ENCODE measurements around the gene SLC4A4.
"Not testable (repeated sequence)": the region's sequence is repeated elsewhere in the genome, so short reads cannot be mapped to it uniquely, and the experiment has no call there.

The SLC4A4 gene

DNA sequence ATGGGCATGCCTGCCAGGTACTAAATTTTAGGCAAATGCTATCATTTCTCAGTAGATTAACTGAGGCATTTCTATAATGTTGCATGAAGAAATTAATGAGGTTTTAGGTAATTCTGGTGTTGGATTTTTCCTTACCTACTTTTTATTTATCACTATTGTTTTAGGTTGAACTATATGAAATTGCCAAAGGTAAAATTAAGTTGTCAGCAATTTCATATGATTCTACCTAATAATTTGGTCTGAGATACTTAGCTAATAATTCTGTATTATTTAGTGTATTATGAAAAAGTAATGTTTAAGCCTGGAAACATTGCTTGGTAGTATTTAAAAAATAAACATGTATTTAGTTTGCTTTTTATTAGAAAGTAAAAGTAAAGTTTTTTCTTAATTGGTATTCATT is 22.7 kb downstream of the SLC4A4 start:
- no peak for DNase-seq

DNA sequence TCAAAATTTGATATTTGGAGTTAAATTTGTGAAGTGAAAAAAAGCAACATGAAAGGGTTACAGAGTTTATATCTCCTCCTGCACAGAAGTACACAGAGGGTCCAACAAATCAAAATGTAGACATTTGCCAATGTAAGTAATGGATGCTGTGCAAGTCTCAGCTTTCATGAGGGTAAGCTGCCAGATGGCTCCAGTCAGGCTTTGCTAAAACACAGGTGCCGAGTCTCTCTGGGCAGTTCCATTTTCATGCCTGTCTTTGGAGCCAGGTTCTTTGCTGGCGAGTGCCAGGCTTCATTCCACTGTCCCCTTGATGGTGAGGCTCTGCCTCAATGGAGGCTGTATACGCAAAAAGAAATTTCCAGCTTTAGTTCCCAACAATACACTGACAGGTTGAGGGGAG is 27.9 kb downstream of the SLC4A4 start:
- DNase-seq = no peak

DNA sequence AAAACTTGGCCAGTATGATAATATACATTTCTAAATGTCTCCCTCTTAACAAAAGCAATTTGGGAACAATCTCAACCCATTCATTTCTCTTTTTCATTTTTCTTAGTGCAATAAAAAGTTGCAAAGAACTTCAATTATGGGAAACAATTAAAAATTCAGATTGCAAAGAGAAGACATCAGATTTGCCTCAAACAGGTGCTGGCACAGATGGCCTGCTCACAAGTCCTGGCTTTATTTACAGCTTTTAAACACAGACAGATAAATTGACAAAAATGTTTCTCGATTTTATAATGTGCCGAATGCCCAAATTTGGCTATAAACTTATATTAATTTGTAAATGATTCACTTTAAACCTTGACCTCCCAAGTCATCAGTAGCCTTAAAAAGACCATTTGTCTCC is 28.7 kb downstream of the SLC4A4 start:
- DNase-seq = no peak

DNA sequence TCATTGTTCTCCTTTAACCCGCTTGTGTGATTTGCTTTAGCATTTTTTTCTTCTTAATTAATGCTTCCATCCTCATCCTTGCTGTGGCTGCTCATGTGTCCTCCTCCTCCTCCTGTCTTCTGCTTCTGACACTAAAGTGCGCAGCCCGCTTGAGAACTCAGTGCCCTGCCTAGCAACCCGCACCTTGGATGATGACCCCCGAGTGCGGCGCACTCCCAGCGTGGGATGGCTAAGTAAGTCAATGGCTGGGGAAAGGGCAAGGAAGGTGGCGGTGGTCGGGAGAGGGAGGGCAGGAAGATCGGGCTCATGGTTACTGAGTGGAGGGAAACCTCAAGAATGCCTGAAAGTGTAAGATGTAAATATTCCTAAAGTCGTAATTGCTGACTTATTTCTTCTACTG is 30.1 kb downstream of the SLC4A4 start:
- no peak for DNase-seq

DNA sequence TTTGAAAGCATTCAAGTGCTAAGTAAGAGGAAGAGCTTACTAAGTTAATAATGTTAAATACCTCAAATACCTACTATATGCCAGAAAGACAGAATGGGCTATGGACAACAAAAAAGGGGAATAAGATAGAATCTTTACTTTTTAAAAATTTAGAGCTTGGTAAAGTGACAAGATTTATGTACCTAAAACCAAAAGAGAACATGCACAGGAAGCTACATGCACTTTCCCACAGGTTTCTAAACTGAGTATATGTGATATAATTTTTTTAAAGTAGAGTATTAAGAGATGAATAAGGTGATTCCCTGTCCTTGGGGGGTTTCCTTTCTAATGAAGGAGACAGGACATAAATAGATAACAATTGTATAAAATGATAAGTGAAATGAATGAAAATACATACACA is 30.7 kb downstream of the SLC4A4 start:
- no peak for DNase-seq

DNA sequence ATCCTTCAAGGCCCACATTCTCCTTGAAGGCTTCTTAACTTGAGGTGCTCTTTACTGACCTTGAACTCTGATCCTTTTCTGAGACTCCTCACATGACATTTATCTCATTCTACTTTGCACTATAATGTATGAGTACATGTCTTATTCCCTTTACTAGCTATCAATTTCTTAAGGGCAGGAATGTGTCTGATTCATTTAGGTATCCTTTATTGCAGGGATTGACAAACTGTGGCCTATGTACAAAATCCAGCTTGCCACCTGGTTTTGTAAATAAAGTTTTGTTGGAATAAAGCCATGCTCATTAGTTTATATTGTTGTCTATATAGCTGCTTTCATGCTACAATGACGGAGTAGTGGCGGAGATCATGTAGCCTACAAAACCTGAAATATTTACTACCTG is 36.7 kb downstream of the SLC4A4 start:
- DNase-seq = no peak

DNA sequence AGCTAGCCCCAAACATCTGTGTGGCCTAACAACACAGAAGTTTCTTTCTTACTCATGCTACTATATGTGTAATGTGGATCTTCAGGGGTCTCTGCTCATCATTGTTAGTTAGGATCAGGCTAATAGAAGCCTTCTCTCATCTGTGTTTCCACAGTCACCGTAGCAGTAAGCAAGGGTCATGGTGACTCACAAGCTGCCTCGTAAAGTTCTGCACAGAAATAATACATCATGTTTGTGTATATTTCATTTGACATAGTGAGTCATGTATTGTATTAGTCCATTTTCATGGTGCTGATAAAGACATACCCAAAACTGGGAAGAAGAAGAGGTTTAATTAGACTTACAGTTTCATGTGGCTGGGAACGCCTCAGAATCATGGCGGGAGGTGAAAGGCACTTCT is 38.7 kb downstream of the SLC4A4 start:
- no peak for DNase-seq

DNA sequence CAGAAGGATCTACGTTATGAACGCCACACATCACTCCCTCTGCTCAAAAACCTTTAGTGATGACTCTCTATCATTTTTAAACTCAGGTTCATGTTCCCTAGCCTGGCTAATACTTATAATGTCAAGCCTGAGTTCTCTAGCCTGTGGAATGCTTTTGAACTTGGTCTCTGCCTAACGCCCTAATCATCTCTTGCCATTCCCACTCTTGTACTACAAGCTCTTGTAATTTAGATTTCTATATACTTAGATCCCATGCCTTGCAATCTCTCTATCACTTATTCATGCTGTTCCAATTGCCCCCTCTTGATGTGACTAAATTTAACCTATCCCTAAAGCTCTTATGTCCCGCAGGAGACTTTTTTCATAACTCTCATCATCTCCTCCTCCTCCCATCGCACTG is 40.3 kb downstream of the SLC4A4 start:
- DNase-seq = no peak

DNA sequence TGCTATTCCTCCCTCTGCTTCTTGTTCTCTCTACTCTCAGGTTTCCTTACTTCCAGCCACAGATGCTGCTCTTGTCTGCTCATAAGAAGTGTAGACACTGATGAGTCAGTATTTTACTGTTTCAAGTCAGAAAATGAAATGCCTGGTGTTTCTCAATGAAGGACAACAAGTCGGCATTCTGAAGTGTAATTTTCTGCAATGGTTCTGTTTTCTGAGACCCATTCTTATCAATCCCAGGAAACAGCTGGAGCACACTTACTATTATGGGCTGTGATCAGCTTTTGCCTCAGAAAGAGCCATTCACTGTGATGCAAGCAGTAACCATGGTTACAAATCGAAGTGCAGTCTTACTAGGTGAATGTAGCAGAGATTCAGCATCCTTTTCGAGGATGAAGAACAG is 42.0 kb downstream of the SLC4A4 start:
- DNase-seq = no peak

DNA sequence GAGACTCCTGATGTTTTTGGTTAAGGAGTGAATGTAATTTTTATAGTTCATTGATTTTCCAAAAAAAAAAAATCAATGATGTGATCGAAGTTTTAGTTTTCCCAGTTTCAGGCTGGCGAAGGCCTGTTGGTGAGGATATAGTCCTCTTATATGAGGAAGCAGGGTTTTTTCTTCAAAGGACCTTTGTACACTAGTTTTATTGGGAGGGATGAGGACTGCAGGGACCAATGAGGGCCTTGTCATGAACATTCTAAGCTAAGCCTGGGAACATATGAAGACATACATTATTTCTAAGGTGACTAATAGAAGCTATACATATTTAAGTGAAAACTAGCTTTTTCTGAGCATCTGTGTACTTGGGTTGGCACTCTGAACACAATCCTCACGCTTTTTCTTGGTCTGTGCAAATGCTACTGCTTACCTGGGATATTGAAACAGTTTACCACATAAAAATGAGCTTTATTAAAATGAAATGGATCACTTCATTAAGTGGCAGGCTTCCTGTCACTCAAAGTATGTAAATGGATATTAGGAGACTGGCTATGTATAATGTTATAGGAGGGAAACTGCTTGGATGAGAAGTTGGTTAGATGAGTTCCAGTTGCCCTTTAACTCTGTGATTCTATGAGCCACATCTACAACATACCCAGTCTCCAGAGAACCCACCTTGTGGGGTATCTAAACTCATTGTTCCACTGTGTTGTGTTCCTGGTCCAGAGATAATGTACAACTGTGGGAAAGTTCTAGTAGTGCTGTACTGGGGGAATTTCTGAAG is 43.5 kb downstream of the SLC4A4 start:
- no peak for DNase-seq

DNA sequence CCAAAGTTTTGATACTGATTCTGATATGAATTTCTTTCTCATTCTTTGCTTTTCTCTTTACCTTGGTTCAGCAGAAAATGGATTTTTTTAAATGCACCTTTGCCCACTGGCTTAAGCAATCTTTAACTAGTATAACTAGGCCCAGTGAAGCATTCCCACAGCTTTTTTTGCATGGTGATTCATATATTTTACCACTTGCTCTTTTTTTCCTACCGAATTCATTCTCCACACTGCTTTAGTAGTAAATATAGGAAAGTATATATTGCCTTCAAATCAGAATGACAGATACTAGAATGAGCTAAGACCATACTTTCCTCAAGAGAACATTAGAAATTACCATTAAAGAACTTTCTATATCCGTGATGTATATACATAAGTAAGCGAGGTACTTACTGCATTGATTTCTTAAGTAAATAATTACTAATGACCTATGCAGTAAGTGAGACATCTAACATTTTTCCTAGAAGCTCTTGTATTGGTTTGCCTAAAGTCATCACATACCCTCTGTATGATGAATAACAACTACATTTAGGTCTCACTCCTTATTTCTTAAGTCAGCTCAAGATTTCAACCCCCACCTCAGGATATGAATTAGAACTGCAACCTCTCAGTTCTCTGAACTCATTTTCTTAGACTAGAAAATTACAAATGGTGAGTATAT is 44.2 kb downstream of the SLC4A4 start:
- DNase-seq = no peak

DNA sequence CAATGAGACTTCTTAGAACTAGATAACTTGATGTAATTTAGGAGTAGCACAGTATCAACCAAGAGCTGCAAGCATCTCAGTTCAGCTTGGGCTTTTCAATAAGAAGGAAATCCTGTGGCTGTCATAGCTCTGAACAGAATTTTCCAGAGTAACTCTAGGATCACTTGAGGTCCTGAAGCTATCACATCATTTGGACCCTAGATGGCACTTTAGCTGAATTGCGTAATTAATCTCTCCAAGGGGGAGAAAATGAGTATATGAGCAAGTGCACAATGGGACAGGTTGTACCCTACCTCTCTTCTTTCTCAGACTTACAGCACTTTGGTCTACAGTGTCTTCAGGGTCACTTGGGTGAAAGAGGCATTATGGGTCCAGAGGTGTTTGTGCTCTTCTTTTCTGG is 45.2 kb downstream of the SLC4A4 start:
- no peak for DNase-seq

DNA sequence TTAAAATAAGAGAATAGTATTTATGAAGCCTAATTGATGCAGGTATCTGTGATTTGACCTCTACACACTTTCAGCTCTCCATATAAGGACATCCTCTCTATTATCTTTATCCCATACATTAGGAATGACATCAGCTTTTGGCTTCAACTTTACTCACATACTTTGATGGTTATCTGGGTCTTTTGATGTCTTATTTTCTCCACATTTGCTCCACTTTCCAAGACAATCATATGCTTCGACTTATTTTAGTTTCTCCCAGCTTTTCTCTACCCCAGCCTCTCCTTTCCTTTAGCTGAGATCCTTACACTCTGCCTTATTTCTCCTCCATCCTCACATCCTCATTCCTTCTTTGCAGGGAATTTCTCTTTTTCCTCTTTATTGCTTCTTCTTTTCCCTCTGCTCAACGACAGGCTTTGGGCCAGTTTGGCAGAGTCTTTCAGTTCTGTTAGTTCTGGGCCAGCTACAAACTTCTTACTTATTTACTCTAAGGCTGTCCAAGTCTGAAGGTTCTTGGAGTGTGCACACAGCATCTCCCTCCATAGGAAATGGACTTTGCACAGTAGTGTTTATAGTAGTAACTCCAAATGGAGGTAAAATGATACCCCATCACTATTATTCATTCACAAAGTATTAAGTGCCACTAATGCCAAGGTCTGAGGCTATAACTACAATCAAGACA is 50.5 kb downstream of the SLC4A4 start:
- no peak for DNase-seq

DNA sequence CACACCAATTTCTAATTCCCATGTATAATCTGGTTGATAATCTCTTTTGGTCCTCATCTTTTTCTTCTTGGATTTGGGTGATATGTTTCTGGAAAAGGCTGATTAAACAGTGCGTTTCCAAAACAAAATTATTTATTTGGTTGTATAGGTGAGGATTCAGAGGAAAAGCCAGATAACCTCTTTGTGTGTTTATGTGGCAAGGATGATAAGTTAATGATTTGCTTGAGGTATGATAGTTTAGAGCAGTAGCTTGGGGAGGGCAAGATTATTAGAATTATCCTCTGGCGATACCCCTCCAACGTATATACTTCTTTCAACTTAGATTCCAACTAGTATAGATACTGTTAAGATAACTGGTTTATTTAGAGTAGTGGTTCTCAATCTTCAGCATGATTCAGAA is 53.3 kb downstream of the SLC4A4 start:
- no peak for DNase-seq

DNA sequence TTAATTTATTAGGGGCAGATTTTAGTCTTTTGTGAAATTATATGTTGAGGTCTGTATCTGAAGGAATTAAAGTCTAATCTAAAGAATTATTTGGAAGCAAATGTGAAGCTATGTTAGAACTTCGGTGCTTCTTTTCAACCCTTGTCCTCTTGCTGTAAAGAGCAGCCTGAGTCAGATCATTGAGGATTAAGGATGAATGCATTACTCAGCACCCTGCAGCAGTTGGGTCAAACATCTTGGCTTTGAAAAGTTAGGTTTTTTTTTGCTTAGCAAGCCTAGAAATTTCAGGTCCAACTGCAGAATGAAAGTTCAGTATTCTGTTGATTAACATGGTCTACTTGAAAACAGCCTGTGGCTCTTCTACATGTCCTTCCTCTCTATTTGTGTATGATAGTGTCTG is 57.6 kb downstream of the SLC4A4 start:
- DNase-seq = no peak

DNA sequence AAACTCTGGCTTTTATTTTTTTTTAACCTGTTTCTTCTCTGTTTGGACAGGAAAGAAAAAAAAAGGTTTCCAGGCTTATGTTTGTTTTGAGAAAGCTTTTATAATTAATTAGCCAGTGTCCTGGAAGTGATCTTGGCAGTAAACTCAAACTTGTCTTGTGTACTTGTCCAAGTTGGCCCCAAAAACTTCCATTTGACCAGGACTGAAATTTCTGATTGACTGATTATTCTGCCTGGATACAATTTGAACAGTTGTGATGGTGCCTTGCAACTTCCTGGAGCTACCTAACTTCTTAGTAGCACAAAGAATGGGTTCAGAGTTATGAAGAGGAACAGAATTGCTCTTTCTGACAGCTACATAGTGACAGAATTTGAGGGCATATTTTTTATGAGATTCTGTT is 62.0 kb downstream of the SLC4A4 start:
- no peak for DNase-seq

DNA sequence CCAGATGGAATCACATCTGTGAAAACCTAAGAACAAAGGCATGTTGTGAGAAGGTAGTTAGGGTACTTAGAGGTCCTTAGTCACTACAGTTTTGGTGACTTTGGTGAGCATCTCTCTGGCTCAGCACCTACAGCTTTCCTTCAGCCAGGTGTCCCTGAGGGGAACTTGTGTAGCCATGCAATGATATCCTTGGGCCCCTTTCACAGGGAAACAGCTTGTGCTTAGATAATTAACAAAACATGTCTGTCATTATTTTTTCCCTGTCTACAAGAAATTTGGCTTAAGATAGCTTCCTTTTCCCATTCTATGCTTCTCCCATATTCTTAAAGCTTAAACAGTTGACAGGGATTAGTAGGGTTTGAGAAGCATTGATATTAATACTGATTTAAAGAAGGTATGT is 63.8 kb downstream of the SLC4A4 start:
- DNase-seq = no peak

DNA sequence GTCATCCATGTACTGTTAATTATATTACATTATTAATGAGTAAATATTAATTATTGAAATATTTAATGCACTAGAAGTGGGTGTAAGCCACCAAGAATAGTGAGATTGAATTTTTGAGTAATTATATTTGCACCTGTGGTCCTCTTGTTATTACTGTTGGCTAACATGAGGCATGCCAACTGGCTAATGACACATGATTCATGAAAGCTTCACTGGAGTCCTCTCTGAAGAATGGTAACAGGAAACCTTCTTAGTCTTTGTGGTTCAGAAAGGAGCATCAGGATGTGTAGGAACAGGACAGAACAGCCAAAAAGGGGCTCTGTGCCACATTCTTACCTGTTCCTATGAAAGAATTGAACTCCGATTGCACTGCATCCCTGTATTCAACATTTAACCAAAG is 65.2 kb downstream of the SLC4A4 start:
- no peak for DNase-seq

DNA sequence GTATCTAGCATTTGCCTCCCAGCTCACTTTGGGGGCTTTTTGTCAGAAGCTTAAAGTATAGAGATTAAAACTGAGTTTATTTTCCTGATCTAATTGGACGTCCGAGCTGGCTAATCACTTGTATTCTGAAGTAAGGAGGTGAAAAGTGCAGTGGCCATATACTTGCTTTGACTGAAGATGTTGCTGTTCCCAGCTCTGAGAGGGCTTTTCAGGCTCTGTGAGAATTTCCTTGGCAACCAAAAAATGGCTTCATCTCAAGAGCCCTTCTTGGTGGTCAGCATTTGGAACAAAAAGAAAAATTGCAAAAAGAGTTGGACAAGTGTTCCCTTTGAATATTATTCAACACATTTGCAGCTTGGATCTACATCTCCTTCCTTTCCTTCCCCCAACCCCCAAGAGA is 67.0 kb downstream of the SLC4A4 start:
- DNase-seq = no peak

DNA sequence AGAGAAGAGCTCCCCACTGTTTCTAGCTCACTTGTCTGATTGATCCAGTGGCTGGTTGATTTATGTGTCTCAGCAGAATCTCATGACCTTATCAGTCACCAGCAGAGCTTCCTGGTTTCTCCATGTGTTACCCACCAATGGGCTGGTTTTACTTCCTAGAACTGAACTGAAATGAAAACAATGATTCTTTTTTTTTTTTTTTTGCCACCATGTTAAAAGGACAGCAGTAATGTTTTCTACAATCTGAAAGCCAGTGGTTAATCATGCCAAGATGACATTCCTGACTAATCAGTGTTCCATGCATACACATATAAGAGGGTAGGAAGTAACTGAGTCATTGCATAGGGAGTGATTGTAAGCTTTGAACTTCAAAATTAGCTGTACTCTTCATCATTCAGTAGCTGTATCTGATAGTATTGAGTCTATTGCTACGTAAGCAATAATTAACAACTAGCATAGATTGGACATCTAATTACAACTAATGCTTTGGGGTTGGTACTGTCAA is 67.7 kb downstream of the SLC4A4 start:
- no peak for DNase-seq

DNA sequence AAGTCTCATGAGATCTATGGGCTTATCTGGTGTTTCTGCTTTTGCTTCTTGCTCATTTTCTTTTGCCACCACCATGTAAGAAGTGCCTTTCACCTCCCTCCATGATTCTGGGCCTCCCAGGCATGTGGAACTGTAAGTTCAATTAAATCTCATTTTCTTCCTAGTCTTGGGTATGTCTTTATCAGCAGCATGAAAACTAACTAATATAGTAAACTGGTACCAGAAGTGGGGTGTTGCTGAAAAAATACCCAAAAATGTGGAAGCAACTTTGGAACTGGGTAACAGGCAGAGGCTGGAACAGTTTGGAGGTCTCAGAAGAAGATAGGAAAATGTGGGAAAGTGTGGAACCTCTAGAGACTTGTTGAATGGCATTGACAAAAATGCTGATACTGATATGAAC is 70.1 kb downstream of the SLC4A4 start:
- not testable (repeated sequence) for DNase-seq

DNA sequence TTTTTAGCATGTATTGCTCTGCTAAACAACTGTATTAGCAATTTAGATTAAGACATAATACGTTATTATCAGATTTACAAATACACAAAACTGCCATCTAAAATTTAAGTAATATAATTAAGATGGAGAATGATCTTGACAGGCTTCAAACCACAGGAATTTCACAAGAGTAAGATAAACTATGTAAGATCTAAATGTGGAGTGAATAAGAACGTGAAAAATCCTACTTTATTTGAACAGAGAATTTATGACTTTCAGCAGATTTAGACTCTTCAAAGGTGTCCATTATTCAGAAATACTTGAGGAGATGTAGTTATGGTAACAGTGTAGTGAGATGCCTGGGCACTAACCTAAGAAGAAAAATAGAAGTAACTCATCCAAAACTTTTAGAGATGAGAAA is 73.2 kb downstream of the SLC4A4 start:
- no peak for DNase-seq

DNA sequence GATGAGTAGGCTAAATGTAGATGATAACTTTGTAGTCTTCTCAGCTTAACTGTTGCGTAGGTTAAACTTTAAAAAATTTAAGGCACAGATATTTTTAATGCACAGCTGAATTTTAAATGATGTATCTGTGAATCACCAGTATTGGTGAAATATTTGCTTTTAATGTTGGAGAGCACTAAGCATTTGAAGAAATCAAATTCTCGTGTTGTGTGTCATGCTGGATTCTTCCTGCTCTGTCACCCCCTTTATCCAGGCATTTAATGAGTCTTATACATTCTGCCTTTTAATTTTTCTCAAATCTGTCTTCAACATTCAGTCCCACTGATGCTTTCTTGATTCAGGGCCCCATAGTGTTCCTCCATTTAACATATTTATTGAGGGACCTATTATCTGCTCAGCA is 76.7 kb downstream of the SLC4A4 start:
- DNase-seq = no peak

DNA sequence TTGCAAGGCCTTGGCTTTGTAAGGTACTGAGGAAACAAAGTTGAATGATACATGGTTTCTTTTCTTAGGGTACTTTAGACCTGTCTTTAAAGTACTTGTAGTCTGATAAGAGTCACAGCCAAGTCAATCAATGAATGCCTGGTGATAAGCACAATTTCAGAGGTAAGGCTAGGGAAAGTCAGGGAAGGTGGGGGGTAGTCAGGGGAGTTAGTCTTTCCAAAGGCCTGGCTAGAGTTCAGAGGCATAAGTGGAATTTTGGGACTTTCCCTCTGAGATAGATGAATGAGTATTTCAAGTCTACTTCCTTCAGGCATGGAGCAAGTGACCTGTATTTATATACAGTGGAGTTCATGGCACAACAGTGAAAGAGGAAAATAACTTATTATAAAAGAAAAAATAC is 78.3 kb downstream of the SLC4A4 start:
- no peak for DNase-seq
